ENCODE data around the gene CAPN12.

Gene CAPN12

GRCh38 chr19:38695832-38696728 lies 48.2 kb downstream of the CAPN12 start:
- no peak for DNase-seq (ENCODE audit: low read depth)

- DNase-seq (ENCODE audit: low read depth) = no peak
Observed at GRCh38 chr19:38695317-38695683, 49.0 kb downstream of the CAPN12 start.

GRCh38 chr19:38693380-38694223 lies 50.7 kb downstream of the CAPN12 start:
- DNase-seq (ENCODE audit: low read depth) = no peak

GRCh38 chr19:38692458-38693379 lies 51.6 kb downstream of the CAPN12 start:
- DNase-seq (ENCODE audit: low read depth) = no peak

GRCh38 chr19:38691938-38692457 lies 52.3 kb downstream of the CAPN12 start:
- DNase-seq (ENCODE audit: low read depth) = peak; percentile 99

GRCh38 chr19:38690832-38691231 lies 53.4 kb downstream of the CAPN12 start:
- no peak for DNase-seq (ENCODE audit: low read depth)

GRCh38 chr19:38690146-38690545 lies 54.1 kb downstream of the CAPN12 start:
- DNase-seq (ENCODE audit: low read depth) = no peak

- DNase-seq (ENCODE audit: low read depth) = no peak
Observed at GRCh38 chr19:38687837-38688378, 56.4 kb downstream of the CAPN12 start.

- DNase-seq (ENCODE audit: low read depth) = no peak
Observed at GRCh38 chr19:38686530-38686888, 57.8 kb downstream of the CAPN12 start.

GRCh38 chr19:38685666-38686529 lies 58.4 kb downstream of the CAPN12 start:
- no peak for DNase-seq (ENCODE audit: low read depth)

- no peak for DNase-seq (ENCODE audit: low read depth)
Observed at GRCh38 chr19:38684862-38685665, 59.2 kb downstream of the CAPN12 start.

GRCh38 chr19:38684078-38684861 lies 60.0 kb downstream of the CAPN12 start:
- DNase-seq (ENCODE audit: low read depth) = peak; percentile 82

GRCh38 chr19:38683393-38684077 lies 60.7 kb downstream of the CAPN12 start:
- peak; percentile 72 for DNase-seq (ENCODE audit: low read depth)

- DNase-seq (ENCODE audit: low read depth) = no peak
Observed at GRCh38 chr19:38682872-38683392, 61.3 kb downstream of the CAPN12 start.

GRCh38 chr19:38682195-38682867 lies 61.9 kb downstream of the CAPN12 start:
- DNase-seq (ENCODE audit: low read depth) = no peak

Measured in GM04503 (cell line).